Measurements from ENCODE around the gene GALNT3.

Gene GALNT3

GRCh38 chr2:165833156-165833555 is 39.1 kb upstream of the GALNT3 start:
- DNase-seq (ENCODE audit: low read depth in 2 of 2), result peak; percentile 42 to 78
- H3K4me3 ChIP-seq (replicated peaks in 1 of 2; ENCODE audit: low read depth in 2 of 2, low read length in 2 of 2), result no peak overlapping the region
- no peak for TF ChIP-seq CTCF (IDR thresholded peaks at IDR 0.05; ENCODE audit: low read depth, low read length)

- TF ChIP-seq CTCF (IDR thresholded peaks at IDR 0.05; ENCODE audit: low read depth, low read length), result no peak
- DNase-seq (ENCODE audit: low read depth in 2 of 2), result no peak
- H3K4me3 ChIP-seq (replicated peaks in 1 of 2; ENCODE audit: low read depth in 2 of 2, low read length in 2 of 2), result no peak overlapping the region
These were observed 33.9 kb upstream of the GALNT3 start for GRCh38 chr2:165827921-165828276.

- no peak for TF ChIP-seq CTCF (IDR thresholded peaks at IDR 0.05; ENCODE audit: low read depth, low read length)
- no peak for DNase-seq (ENCODE audit: low read depth in 2 of 2)
- H3K4me3 ChIP-seq (replicated peaks in 1 of 2; ENCODE audit: low read depth in 2 of 2, low read length in 2 of 2), result no peak overlapping the region
These were observed 33.2 kb upstream of the GALNT3 start for GRCh38 chr2:165827016-165827920.

GRCh38 chr2:165825041-165825440 is 31.0 kb upstream of the GALNT3 start:
- DNase-seq (ENCODE audit: low read depth in 2 of 2), result peak; percentile 19 to 50
- TF ChIP-seq CTCF (IDR thresholded peaks at IDR 0.05; ENCODE audit: low read depth, low read length), result no peak
- H3K4me3 ChIP-seq (replicated peaks in 1 of 2; ENCODE audit: low read depth in 2 of 2, low read length in 2 of 2), result no peak overlapping the region

- TF ChIP-seq CTCF (IDR thresholded peaks at IDR 0.05; ENCODE audit: low read depth, low read length), result no peak
- no peak overlapping the region for H3K4me3 ChIP-seq (replicated peaks in 1 of 2; ENCODE audit: low read depth in 2 of 2, low read length in 2 of 2)
- no peak for DNase-seq (ENCODE audit: low read depth in 2 of 2)
These were observed 26.2 kb upstream of the GALNT3 start for GRCh38 chr2:165820296-165820695.

GRCh38 chr2:165818920-165819319 is 24.9 kb upstream of the GALNT3 start:
- TF ChIP-seq CTCF (IDR thresholded peaks at IDR 0.05; ENCODE audit: low read depth, low read length), result no peak
- no peak for DNase-seq (ENCODE audit: low read depth in 2 of 2)
- no peak overlapping the region for H3K4me3 ChIP-seq (replicated peaks in 1 of 2; ENCODE audit: low read depth in 2 of 2, low read length in 2 of 2)
